ENCODE data around the gene CAMTA1. TPM values are rescaled to one million over a fixed set of nuclear protein-coding genes. Genes with fewer than 3 reads are reported as not detected.

The CAMTA1 gene
- polyA plus RNA-seq, 1 donor from 2014 or later: 79.0 TPM

DNA sequence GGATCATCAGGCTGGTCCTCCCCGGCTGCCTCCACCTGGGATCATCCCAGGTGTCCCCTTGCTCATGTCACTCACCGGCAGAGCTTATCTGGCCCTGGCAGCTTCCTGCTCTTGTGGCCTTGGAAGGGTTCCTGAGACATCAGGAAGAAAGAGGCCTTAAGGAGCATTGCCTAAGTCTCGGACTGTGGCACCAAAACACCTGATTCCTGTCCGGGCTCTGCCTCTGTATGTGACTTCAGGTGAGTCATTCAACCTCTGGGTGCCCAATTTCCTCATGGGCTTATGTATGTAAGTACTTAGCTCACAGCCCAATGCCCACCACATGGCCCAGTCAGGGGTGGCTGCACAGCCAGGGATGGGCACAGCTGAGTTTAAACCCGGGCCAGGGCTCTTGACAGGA lies 729.9 kb downstream of the CAMTA1 start:
- H3K27ac Mint-ChIP-seq: no peak overlapping the region
- no peaks in the 10 kb centered on the region for H3K4me1 Mint-ChIP-seq
- no peaks in the 10 kb centered on the region for H3K36me3 Mint-ChIP-seq
- no peaks in the 10 kb centered on the region for H3K9me3 Mint-ChIP-seq
- H3K27me3 Mint-ChIP-seq: peaks cover 1% of the 10 kb centered on the region
- no peak overlapping the region for H3K4me3 Mint-ChIP-seq

DNA sequence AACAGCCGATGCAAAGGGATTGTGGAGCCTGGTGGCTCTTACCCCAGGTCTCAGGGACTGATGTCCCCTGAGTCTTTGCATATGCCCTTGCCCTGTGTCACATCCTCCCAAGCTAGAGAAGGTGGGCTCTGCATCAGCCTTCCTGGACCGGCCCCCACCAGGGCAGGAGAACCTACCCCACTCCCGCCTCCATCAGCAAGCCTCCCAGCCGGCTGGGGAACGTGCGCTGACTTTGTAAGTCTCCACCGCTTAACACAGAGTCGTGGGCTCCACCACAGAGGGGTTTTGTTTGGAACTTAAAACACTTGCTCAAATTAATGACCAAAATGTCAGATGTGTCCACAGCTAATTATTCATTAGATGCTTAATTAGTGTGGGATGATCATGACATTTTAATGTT lies 730.6 kb downstream of the CAMTA1 start:
- Mint-ChIP-seq H3K4me3 (no peak overlapping the region), H3K4me1 (no peaks in the 10 kb centered on the region)

DNA sequence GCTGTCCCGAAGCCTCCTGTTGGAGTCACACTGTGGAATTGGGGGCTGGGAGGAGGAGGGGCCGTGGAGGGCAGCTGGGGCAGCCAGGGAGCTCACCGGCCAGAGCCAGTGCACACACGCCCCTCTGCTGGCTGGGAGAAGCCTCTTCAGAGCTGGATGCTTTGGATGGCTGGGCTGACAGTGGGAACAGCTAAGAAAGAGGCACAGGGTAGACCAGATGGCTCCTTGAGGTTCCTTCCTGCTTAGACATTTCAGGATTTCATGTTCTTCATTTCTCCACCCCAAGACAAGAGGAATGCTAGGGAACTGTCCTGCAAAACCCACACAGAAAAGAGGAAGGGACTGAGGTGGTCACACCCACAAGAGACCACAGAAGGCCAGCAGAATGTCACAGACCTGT lies 731.1 kb downstream of the CAMTA1 start:
- Mint-ChIP-seq H3K27ac (no peak overlapping the region), H3K27me3 (peaks cover 1% of the 10 kb centered on the region), H3K4me1 (no peaks in the 10 kb centered on the region), H3K4me3 (no peak overlapping the region), H3K9me3 (no peaks in the 10 kb centered on the region), H3K36me3 (no peaks in the 10 kb centered on the region)

More for the DNA sequence above, 730.6 kb downstream of the CAMTA1 start:
- Mint-ChIP-seq H3K9me3 (no peaks in the 10 kb centered on the region), H3K36me3 (no peaks in the 10 kb centered on the region), H3K27ac (no peak overlapping the region), H3K27me3 (peaks cover 1% of the 10 kb centered on the region)

DNA sequence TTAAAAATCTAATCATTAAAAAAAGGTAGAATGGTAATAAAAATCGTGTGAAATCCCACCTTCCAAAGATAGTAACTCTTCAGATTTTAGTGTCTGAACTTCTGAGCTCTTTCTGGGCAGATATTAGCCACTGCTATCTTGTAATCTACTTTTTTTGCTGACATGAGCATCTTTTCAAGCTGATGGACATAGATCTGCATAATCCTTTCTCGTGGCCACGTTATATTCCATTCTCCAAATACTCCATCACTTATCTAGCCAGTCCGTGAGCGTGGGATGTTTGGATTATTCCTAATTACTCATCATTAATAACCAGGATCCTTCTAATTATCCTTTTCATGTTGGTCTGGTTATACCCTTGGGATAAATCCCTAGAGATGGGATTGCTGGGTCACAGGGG lies 731.7 kb downstream of the CAMTA1 start:
- Mint-ChIP-seq H3K9me3 (no peaks in the 10 kb centered on the region), H3K27me3 (peaks cover 1% of the 10 kb centered on the region), H3K4me3 (no peak overlapping the region), H3K27ac (no peak overlapping the region), H3K4me1 (no peaks in the 10 kb centered on the region), H3K36me3 (no peaks in the 10 kb centered on the region)

DNA sequence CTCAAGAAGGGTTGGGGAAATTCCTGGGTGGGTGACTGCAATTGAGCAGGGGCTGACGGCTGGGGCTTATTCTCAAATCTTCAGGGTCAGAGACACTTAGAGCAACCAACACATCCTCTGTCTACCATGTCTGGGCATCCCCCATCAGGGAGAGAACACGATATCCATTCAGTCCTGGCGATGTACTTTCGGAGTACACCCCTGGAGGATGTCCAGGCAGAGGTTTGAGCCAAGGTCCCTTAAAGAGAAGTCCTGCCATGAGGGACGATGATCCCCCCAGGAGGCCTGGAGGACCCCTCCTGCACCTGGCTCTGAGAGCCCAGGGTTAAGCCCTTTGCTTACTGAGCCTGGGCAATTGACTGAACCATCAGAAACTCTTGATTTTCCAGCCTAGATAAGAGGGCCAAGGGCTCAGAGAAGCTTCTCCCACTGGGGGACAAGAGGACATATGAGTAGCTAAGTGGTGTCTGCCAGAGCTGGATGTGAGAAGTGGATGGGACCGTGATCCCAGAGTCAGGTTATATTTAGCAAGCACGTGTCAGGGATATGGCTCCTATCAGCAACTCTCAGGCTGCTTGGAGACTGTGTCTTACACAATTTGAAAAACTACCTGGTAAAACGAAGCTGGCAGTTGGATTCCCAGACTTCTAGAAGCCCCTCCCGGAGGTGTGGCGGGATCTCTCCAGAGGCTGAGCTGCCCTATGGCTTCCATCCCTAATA lies 732.5 kb downstream of the CAMTA1 start:
- Mint-ChIP-seq H3K27me3 (peaks cover 1% of the 10 kb centered on the region), H3K27ac (no peak overlapping the region), H3K4me1 (no peaks in the 10 kb centered on the region), H3K36me3 (no peaks in the 10 kb centered on the region), H3K4me3 (no peak overlapping the region), H3K9me3 (no peaks in the 10 kb centered on the region)

- H3K27ac Mint-ChIP-seq: no peak overlapping the region
- H3K27me3 Mint-ChIP-seq: peaks cover 1% of the 10 kb centered on the region
These were observed 733.2 kb downstream of the CAMTA1 start for GRCh38 chr1:7518411-7518810.

GRCh38 chr1:7519181-7519860 lies 734.1 kb downstream of the CAMTA1 start:
- H3K36me3 Mint-ChIP-seq: no peaks in the 10 kb centered on the region
- H3K4me3 Mint-ChIP-seq: no peak overlapping the region
- H3K9me3 Mint-ChIP-seq: no peaks in the 10 kb centered on the region
- H3K27me3 Mint-ChIP-seq: no peaks in the 10 kb centered on the region
- no peaks in the 10 kb centered on the region for H3K4me1 Mint-ChIP-seq
- H3K27ac Mint-ChIP-seq: no peak overlapping the region

More at GRCh38 chr1:7518411-7518810, 733.2 kb downstream of the CAMTA1 start:
- Mint-ChIP-seq H3K4me3 (no peak overlapping the region), H3K9me3 (no peaks in the 10 kb centered on the region), H3K36me3 (no peaks in the 10 kb centered on the region), H3K4me1 (no peaks in the 10 kb centered on the region)

DNA sequence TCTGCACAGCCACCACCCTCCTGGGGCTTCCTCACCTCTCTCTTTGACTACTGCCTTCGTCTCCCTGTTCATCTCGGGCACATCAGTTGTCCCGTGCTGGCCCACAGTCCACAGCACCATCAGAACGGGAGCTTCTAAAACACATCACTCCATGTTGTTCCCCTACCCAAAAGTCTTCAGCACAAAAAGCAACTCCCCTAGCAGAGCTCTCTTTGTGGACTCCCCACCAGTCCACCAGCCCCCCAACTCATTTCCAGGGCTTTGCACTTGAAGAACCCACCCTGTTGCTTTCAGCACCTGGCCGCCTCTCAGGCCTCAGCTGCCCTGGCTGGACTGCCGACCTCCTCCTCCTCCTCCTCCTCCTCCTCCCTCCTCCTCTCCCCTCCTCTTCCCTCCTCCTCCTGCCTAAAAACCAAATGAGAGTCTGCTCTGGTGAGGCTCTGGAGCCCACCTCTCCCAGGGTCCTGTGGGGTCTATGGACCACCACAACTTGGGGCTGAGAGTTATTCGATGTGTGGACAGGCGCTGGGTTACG lies 734.7 kb downstream of the CAMTA1 start:
- H3K36me3 Mint-ChIP-seq: no peaks in the 10 kb centered on the region
- no peaks in the 10 kb centered on the region for H3K4me1 Mint-ChIP-seq
- H3K4me3 Mint-ChIP-seq: no peak overlapping the region
- peaks cover 2% of the 10 kb centered on the region for H3K27me3 Mint-ChIP-seq
- no peak overlapping the region for H3K27ac Mint-ChIP-seq
- no peaks in the 10 kb centered on the region for H3K9me3 Mint-ChIP-seq

- Mint-ChIP-seq H3K27ac (no peak overlapping the region), H3K36me3 (no peaks in the 10 kb centered on the region), H3K4me1 (no peaks in the 10 kb centered on the region), H3K27me3 (peaks cover 2% of the 10 kb centered on the region), H3K4me3 (no peak overlapping the region), H3K9me3 (no peaks in the 10 kb centered on the region)
These were observed 735.2 kb downstream of the CAMTA1 start for GRCh38 chr1:7520496-7520895.

DNA sequence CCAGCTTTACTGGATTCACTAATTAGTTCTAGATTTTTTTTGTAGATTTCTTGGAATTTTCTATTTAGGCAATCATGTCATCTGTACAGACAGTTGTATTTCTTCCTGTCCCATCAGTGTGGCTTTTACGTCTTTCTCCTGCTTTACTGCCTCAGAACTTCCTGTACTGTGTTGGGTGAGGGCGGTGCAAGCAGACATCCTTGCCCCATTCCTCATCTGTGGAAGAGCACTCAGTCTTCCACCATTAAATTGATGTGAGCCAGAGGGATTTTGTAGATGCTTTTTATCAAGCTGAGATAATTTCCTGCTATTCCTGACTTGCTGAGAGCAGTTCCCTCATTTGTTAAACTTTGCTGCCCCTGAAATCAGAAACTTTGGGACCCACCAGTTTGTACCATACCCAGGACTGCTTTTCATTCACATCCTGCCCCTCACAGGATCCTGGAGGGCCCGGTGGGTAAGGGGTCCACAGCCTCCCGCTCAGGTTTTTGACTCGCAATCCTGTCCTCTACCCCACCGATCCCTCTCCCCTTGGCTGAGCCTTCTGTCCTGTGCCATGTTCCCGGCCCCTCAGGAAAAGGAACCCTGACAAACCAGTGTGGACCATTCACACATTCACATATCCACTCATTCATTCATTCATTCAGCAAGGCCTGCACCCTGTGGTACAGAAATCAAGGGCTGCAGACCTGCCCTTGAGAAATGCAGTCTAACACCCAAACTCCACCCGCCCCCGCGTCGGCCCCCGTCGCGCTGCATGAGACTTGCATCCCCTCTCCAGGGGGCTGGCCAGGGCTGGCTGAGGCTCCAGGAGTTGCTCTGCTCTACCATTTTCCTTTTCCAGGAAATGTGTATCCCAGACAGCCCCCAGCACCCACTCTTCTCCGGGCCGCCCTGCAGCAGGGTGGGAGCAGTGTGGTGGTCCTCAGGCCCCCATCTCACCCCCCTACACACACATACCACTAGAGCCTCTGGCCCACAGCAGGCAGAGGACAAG lies 739.4 kb downstream of the CAMTA1 start:
- Mint-ChIP-seq H3K9me3 (no peaks in the 10 kb centered on the region), H3K36me3 (no peaks in the 10 kb centered on the region), H3K4me1 (no peaks in the 10 kb centered on the region), H3K27ac (no peak overlapping the region), H3K27me3 (peaks cover 4% of the 10 kb centered on the region), H3K4me3 (no peak overlapping the region)

DNA sequence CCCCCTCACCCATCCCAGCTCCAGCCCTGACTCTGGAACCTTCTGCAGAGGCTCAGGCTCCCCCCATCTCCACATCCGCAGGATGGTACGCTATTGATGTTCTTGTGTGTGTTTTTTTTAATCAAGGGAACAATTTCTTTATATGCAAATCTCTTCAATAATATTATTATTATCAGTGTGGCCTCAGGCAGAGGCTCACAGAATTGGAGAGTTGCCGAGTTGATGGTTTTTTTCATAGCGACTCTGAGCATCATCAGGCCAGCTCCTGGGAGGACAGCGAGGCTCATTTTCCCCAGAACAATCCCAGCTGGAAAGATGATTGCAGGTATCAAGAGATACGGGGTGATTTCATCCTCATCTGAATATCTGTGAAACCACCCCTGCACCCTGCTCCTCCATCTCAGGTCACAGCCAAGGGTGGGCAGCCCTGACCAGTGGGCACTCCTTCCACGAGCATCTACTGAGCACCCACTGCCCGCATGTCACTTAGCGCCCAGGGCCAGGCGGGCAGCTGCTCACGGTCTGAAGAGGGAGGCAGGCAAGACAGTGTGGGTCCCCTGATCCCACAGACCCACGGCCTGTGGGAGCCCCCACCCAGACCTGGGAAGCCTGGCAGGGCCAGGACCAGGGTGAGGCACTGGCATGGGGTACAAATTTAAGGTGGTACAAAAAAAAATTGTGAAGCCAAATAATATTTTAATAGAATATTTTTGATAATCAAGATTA lies 740.2 kb downstream of the CAMTA1 start:
- no peak overlapping the region for H3K4me3 Mint-ChIP-seq
- no peaks in the 10 kb centered on the region for H3K36me3 Mint-ChIP-seq
- no peaks in the 10 kb centered on the region for H3K4me1 Mint-ChIP-seq
- H3K27me3 Mint-ChIP-seq: peaks cover 5% of the 10 kb centered on the region
- no peaks in the 10 kb centered on the region for H3K9me3 Mint-ChIP-seq
- H3K27ac Mint-ChIP-seq: no peak overlapping the region

DNA sequence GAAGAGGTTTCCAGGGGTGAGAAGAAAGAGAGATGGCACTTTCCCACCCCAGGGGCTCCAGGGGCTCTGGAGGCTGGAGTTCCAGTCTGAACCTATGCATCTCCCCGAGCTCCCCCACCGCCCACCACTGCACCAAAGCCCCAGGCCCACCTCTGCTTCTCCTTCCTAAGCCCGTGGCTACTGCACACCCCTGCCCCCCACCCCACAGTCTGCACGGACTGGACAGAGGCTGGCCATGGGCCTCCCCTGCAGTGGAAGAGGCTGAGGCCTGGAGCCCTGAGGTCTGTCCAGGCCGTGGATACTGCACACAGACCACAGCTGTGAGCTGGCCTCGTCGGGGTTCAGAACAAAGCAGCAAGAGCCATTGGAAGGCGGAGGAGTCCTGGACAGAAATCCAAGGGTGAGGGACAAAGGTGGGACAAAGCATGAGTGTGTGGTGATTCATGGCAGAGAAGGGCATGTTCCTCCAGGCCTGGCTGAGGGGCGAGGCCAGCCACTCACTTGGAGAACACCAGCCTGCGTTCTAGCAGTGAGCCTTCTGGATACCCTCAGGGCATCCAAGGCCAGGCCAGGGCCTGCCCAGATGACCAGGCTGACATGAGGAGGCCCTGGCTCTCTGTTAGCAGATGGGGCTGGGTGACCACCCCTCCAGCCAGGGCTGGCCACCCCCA lies 741.1 kb downstream of the CAMTA1 start:
- Mint-ChIP-seq H3K4me1 (no peaks in the 10 kb centered on the region), H3K27ac (no peak overlapping the region), H3K9me3 (no peaks in the 10 kb centered on the region), H3K4me3 (no peak overlapping the region), H3K36me3 (no peaks in the 10 kb centered on the region), H3K27me3 (peaks cover 5% of the 10 kb centered on the region)

GRCh38 chr1:7526867-7527732 lies 741.8 kb downstream of the CAMTA1 start:
- Mint-ChIP-seq H3K27ac (no peak overlapping the region), H3K4me1 (no peaks in the 10 kb centered on the region), H3K36me3 (no peaks in the 10 kb centered on the region), H3K27me3 (peaks cover 5% of the 10 kb centered on the region), H3K9me3 (no peaks in the 10 kb centered on the region), H3K4me3 (no peak overlapping the region)
